ENCODE results near the gene AKT3.

DNA sequence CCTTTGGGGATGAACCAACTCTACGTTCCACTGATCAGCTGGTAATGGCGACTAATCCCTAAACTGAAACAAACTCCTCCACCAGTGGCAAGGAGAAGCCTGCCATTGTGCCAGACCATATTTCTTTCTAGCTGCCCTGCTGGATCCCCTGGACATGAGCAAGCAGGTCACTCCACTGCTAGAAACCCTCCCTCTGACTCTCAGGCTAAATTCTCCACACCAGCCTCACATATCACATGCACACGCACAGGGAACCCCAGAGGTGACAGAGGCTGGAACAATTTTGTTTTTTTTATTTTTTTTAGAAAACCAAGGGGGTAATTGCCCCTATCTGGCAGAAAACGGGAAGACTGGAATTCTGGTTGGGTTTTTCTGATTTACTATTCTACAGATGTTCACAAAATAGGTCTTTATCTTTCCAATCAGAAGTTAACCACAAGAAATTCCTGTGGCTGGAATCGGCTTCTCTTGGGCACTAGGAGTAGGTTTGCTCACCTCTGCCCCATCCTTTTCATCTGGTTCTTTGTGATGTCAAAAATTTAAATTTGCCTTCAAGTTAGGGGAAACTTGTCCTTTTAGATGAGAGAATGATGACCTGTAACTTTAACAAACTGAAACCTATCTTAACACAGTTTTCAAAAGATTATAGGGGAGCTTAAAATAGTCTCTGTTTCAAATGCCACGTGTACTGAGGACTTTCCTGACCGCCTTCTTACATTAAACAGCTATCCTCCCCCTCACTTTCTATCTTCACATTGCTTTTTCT lies 336.1 kb downstream of the AKT3 start:
- TF ChIP-seq, protein P1, sequence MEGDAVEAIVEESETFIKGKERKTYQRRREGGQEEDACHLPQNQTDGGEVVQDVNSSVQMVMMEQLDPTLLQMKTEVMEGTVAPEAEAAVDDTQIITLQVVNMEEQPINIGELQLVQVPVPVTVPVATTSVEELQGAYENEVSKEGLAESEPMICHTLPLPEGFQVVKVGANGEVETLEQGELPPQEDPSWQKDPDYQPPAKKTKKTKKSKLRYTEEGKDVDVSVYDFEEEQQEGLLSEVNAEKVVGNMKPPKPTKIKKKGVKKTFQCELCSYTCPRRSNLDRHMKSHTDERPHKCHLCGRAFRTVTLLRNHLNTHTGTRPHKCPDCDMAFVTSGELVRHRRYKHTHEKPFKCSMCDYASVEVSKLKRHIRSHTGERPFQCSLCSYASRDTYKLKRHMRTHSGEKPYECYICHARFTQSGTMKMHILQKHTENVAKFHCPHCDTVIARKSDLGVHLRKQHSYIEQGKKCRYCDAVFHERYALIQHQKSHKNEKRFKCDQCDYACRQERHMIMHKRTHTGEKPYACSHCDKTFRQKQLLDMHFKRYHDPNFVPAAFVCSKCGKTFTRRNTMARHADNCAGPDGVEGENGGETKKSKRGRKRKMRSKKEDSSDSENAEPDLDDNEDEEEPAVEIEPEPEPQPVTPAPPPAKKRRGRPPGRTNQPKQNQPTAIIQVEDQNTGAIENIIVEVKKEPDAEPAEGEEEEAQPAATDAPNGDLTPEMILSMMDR (IDR thresholded peaks at IDR 0.05): no peak
- no peak for TF ChIP-seq POLR2A (IDR thresholded peaks at IDR 0.05; ENCODE audit: low read length)
- TF ChIP-seq, protein P2, sequence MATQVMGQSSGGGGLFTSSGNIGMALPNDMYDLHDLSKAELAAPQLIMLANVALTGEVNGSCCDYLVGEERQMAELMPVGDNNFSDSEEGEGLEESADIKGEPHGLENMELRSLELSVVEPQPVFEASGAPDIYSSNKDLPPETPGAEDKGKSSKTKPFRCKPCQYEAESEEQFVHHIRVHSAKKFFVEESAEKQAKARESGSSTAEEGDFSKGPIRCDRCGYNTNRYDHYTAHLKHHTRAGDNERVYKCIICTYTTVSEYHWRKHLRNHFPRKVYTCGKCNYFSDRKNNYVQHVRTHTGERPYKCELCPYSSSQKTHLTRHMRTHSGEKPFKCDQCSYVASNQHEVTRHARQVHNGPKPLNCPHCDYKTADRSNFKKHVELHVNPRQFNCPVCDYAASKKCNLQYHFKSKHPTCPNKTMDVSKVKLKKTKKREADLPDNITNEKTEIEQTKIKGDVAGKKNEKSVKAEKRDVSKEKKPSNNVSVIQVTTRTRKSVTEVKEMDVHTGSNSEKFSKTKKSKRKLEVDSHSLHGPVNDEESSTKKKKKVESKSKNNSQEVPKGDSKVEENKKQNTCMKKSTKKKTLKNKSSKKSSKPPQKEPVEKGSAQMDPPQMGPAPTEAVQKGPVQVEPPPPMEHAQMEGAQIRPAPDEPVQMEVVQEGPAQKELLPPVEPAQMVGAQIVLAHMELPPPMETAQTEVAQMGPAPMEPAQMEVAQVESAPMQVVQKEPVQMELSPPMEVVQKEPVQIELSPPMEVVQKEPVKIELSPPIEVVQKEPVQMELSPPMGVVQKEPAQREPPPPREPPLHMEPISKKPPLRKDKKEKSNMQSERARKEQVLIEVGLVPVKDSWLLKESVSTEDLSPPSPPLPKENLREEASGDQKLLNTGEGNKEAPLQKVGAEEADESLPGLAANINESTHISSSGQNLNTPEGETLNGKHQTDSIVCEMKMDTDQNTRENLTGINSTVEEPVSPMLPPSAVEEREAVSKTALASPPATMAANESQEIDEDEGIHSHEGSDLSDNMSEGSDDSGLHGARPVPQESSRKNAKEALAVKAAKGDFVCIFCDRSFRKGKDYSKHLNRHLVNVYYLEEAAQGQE (IDR thresholded peaks at IDR 0.05): no peak
- TF ChIP-seq, protein P3, sequence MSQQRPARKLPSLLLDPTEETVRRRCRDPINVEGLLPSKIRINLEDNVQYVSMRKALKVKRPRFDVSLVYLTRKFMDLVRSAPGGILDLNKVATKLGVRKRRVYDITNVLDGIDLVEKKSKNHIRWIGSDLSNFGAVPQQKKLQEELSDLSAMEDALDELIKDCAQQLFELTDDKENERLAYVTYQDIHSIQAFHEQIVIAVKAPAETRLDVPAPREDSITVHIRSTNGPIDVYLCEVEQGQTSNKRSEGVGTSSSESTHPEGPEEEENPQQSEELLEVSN (IDR thresholded peaks at IDR 0.05; ENCODE audit: borderline replicate concordance, low read depth): no peak
- TF ChIP-seq CBX8 (IDR thresholded peaks at IDR 0.05): no peak
- no peak for TF ChIP-seq EHMT2 (IDR thresholded peaks at IDR 0.05; ENCODE audit: low read depth)
- TF ChIP-seq RARB (CRISPR knock-in tag; IDR thresholded peaks at IDR 0.05): no peak
- TF ChIP-seq EP300 (IDR thresholded peaks at IDR 0.05): no peak
- TF ChIP-seq, protein P4, sequence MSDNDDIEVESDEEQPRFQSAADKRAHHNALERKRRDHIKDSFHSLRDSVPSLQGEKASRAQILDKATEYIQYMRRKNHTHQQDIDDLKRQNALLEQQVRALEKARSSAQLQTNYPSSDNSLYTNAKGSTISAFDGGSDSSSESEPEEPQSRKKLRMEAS (IDR thresholded peaks at IDR 0.05): no peak
- TF ChIP-seq CEBPB (IDR thresholded peaks at IDR 0.05): no peak
- TF ChIP-seq CBX2 (IDR thresholded peaks at IDR 0.05; ENCODE audit: borderline replicate concordance, low read depth): no peak
- no peak for TF ChIP-seq KDM5A (IDR thresholded peaks at IDR 0.05)

Measured in A549 (cell line).